Fibroblast of lung (primary cell): ENCODE measurements around the gene PCSK6.

ENCODE experiments used
- CTCF ChIP-seq, 2 donors: IDR thresholded peaks in 1 of 2; conservative IDR thresholded peaks in 1 of 2; 1 replicate in 1 of 2; 2 replicates in 1 of 2; pipeline ENCODE4 v1.5.1; 2011 to 2012; ENCODE audit warnings: low read length in 2 of 2, control low read depth in 1 of 2, inconsistent platforms in 1 of 2, low read depth in 1 of 2, mild to moderate bottlenecking in 1 of 2
- EZH2 ChIP-seq: IDR thresholded peaks from 2 replicates; pipeline ENCODE4 v1.5.1; 2012; ENCODE audit warnings: low read length, control low read depth, mild to moderate bottlenecking; ENCODE audit errors: missing control alignments

GRCh38 chr15:101474983-101475382 lies 14.5 kb downstream of the PCSK6 start:
- TF ChIP-seq EZH2 (no peak), CTCF (conservative IDR thresholded peaks at IDR 0.05 in 1 of 2, IDR thresholded peaks at IDR 0.05 in 1 of 2; ENCODE audit: low read depth in 1 of 2, low read length in 2 of 2) (no peak)
